Measurements from ENCODE around the gene NKAIN4.
"Not testable (repeated sequence)": the region's sequence is repeated elsewhere in the genome, so short reads cannot be mapped to it uniquely, and the experiment has no call there.

Gene NKAIN4

GRCh38 chr20:63254606-63255384, 532 bp upstream of the NKAIN4 start:
- no peak for DNase-seq

GRCh38 chr20:63253438-63254231, 628 bp downstream of the NKAIN4 start:
- no peak for DNase-seq

GRCh38 chr20:63253065-63253437, 1.2 kb downstream of the NKAIN4 start:
- no peak for DNase-seq

GRCh38 chr20:63252284-63252711, 2.0 kb downstream of the NKAIN4 start:
- DNase-seq = no peak

- DNase-seq = not testable (repeated sequence)
These were observed 2.9 kb downstream of the NKAIN4 start for GRCh38 chr20:63251350-63251749.

- DNase-seq = no peak
These were observed 4.4 kb downstream of the NKAIN4 start for GRCh38 chr20:63249891-63250290.

- DNase-seq = no peak
These were observed 5.2 kb downstream of the NKAIN4 start for GRCh38 chr20:63248835-63249591.

GRCh38 chr20:63247671-63248228, 6.5 kb downstream of the NKAIN4 start:
- no peak for DNase-seq

- no peak for DNase-seq
These were observed 7.6 kb downstream of the NKAIN4 start for GRCh38 chr20:63246490-63247288.

- no peak for DNase-seq
These were observed 9.8 kb downstream of the NKAIN4 start for GRCh38 chr20:63244468-63244867.

- no peak for DNase-seq
These were observed 10.5 kb downstream of the NKAIN4 start for GRCh38 chr20:63243604-63244247.

GRCh38 chr20:63242736-63243135, 11.5 kb downstream of the NKAIN4 start:
- no peak for DNase-seq

- no peak for DNase-seq
These were observed 13.0 kb downstream of the NKAIN4 start for GRCh38 chr20:63241272-63241671.

- DNase-seq = no peak
These were observed 14.3 kb downstream of the NKAIN4 start for GRCh38 chr20:63240004-63240403.

- DNase-seq = no peak
These were observed 14.8 kb downstream of the NKAIN4 start for GRCh38 chr20:63239431-63239830.

- no peak for DNase-seq
These were observed 15.6 kb downstream of the NKAIN4 start for GRCh38 chr20:63238514-63239125.

- no peak for DNase-seq
These were observed 16.2 kb downstream of the NKAIN4 start for GRCh38 chr20:63238031-63238430.

GRCh38 chr20:63236116-63236837, 18.0 kb downstream of the NKAIN4 start:
- no peak for DNase-seq

- no peak for DNase-seq
These were observed 18.8 kb downstream of the NKAIN4 start, which contains the start of gene BIRC7 for GRCh38 chr20:63235399-63235983. Gene BIRC7, plus strand, starts transcription at chr20:63235905. Its CDS starts 192 bp downstream, at chr20:63236097.
